OCI-LY1 (cell line): Measurements from ENCODE around the gene ZNF385D.

ENCODE experiments used
- H2AFZ ChIP-seq: fragments of 200-600 bp; sonication (generic), shearing (Covaris generic); 2 replicates; pipeline ENCODE4 v1.6.0; 2014; ENCODE audit warnings: antibody characterized with exemption, mild to moderate bottlenecking, low read length
- H3F3A ChIP-seq: fragments of 200-600 bp; sonication (generic), shearing (Covaris generic); 2 replicates; pipeline ENCODE4 v1.6.0; 2014; ENCODE audit warnings: mild to moderate bottlenecking, antibody characterized with exemption, low read length, moderate library complexity; ENCODE audit not compliant: insufficient read depth
- H3K27ac ChIP-seq: fragments of 200-600 bp; sonication (generic); 2 replicates; pipeline ENCODE4 v1.5.1; 2014; ENCODE audit warnings: low read length, mixed run types, mild to moderate bottlenecking, low read depth; ENCODE audit not compliant: poor library complexity, severe bottlenecking
- H3K27me3 ChIP-seq: fragments of 200-600 bp; sonication (generic); 2 replicates; pipeline ENCODE4 v1.6.0; 2014; ENCODE audit warnings: antibody characterized with exemption, mild to moderate bottlenecking, low read length, moderate library complexity; ENCODE audit not compliant: insufficient read depth
- H3K36me3 ChIP-seq: fragments of 200-600 bp; sonication (generic); 2 replicates; pipeline ENCODE4 v1.6.1; 2014; ENCODE audit warnings: mild to moderate bottlenecking, antibody characterized with exemption, low read length, moderate library complexity, mixed read lengths; ENCODE audit not compliant: insufficient read depth
- H3K4me1 ChIP-seq: fragments of 200-600 bp; sonication (generic); 2 replicates; pipeline ENCODE4 v1.5.1; 2014; ENCODE audit warnings: mild to moderate bottlenecking, low read length, moderate library complexity; ENCODE audit not compliant: insufficient read depth, severe bottlenecking
- H3K4me2 ChIP-seq: fragments of 200-600 bp; sonication (generic), shearing (Covaris generic); 2 replicates; pipeline ENCODE4 v1.6.1; 2014; ENCODE audit warnings: low read length
- H3K4me3 ChIP-seq: fragments of 200-600 bp; sonication (generic); 2 replicates; pipeline ENCODE4 v1.5.1; 2014; ENCODE audit warnings: low read length, low read depth, mild to moderate bottlenecking, mixed read lengths; ENCODE audit not compliant: poor library complexity, severe bottlenecking
- H3K79me2 ChIP-seq: fragments of 200-600 bp; shearing (Covaris generic); 2 replicates; pipeline ENCODE4 v1.6.1; 2016; ENCODE audit warnings: mixed run types, low read length, mixed read lengths; ENCODE audit not compliant: insufficient read depth
- H3K9ac ChIP-seq: fragments of 200-600 bp; sonication (generic), shearing (Covaris generic); 2 replicates; pipeline ENCODE4 v1.6.1; 2014; ENCODE audit warnings: mild to moderate bottlenecking, low read length, mixed read lengths
- H3K9me2 ChIP-seq: fragments of 200-600 bp; sonication (generic), shearing (Covaris generic); 2 replicates; pipeline ENCODE4 v1.6.1; 2014; ENCODE audit warnings: low read depth, mild to moderate bottlenecking, low read length, mixed read lengths
- H3K9me3 ChIP-seq: fragments of 200-600 bp; shearing (Covaris generic); 2 replicates; pipeline ENCODE4 v1.6.1; 2014; ENCODE audit warnings: low read length, mixed read lengths
- H4K20me1 ChIP-seq: fragments of 200-600 bp; sonication (generic), shearing (Covaris generic); 2 replicates; pipeline ENCODE4 v1.6.0; 2016; ENCODE audit warnings: mild to moderate bottlenecking, low read length; ENCODE audit not compliant: insufficient read depth
- CTCF ChIP-seq: fragments of 200-600 bp; sonication (generic), shearing (Covaris generic); IDR thresholded peaks from 2 replicates; pipeline ENCODE4 v1.5.1; 2017; ENCODE audit warnings: mild to moderate bottlenecking, antibody characterized with exemption, low read length, moderate library complexity, mixed read lengths
- EZH2 ChIP-seq: fragments of 200-600 bp; sonication (generic), shearing (Covaris generic); IDR thresholded peaks from 2 replicates; pipeline ENCODE4 v1.8.0; 2017; ENCODE audit warnings: borderline replicate concordance, mixed run types, mild to moderate bottlenecking, antibody characterized with exemption, low read length, moderate library complexity, mixed read lengths

ZNF385D gene

GRCh38 chr3:21599890-21600289 is 151.1 kb downstream of the ZNF385D start:
- Histone ChIP-seq H3K9me2 (no peaks in the 10 kb centered on the region), H4K20me1 (no peaks in the 10 kb centered on the region), H3K36me3 (no peaks in the 10 kb centered on the region), H3K27me3 (no peaks in the 10 kb centered on the region), H3K9ac (no peak overlapping the region), H3K4me3 (no peak overlapping the region), H3K79me2 (no peaks in the 10 kb centered on the region), H3K27ac (no peak overlapping the region), H3K4me2 (no peak overlapping the region), H3F3A (no peaks in the 10 kb centered on the region), H3K9me3 (no peaks in the 10 kb centered on the region), H2AFZ (no peak overlapping the region), H3K4me1 (no peaks in the 10 kb centered on the region)
- TF ChIP-seq CTCF: no peak
- TF ChIP-seq EZH2: no peak

DNA sequence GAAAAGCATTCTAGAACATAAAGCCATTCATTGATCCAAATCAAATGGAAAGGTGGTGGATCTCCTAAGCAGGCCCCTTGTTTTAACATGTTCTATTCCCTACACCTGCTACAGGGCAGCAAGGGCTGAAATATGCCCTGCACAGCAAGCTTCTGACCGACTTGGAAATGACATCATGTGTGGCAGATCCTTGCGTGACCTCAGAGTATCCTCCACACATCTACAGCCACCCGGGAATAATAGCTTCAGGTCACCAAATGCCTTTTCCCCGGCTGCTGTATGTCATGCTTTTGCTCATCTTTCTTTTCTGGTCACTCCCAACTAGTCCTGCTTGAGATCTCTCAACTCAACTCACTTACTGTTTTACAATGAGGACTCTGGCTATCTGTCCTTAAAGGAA is 158.2 kb downstream of the ZNF385D start:
- Histone ChIP-seq H2AFZ (no peak overlapping the region), H3K9me3 (no peaks in the 10 kb centered on the region), H4K20me1 (no peaks in the 10 kb centered on the region), H3K4me1 (no peaks in the 10 kb centered on the region), H3F3A (no peaks in the 10 kb centered on the region), H3K4me2 (no peak overlapping the region), H3K79me2 (no peaks in the 10 kb centered on the region), H3K27ac (no peak overlapping the region), H3K36me3 (no peaks in the 10 kb centered on the region), H3K27me3 (no peaks in the 10 kb centered on the region), H3K9ac (no peak overlapping the region), H3K9me2 (no peaks in the 10 kb centered on the region), H3K4me3 (no peak overlapping the region)
- TF ChIP-seq EZH2: no peak
- TF ChIP-seq CTCF: no peak

DNA sequence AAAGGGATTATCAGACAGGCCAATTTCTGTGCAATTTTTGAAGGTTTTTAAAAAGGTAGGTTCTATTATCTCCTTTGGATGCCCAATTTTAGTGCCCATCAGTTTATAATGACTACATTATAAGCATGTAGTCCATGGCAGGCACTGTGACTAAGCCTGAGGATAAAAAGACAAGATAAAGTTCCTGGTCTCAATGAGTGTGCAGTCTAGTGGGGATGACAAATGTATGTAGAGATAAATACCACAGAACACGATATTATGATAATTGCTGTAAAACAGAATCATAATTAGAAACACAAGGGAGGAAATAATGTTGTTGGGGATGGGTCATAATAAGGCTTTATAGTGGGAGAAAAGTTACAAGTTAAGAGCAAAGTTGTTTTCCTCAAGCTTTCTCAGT is 163.1 kb downstream of the ZNF385D start:
- H3K9me2 ChIP-seq: no peaks in the 10 kb centered on the region
- no peak overlapping the region for H3K9ac ChIP-seq
- no peak for TF ChIP-seq CTCF
- no peak for TF ChIP-seq EZH2
- H3K36me3 ChIP-seq: no peaks in the 10 kb centered on the region
- H3K27ac ChIP-seq: no peak overlapping the region
- no peak overlapping the region for H2AFZ ChIP-seq
- H3K79me2 ChIP-seq: no peaks in the 10 kb centered on the region
- no peaks in the 10 kb centered on the region for H3K4me1 ChIP-seq
- H3K4me3 ChIP-seq: no peak overlapping the region
- H4K20me1 ChIP-seq: no peaks in the 10 kb centered on the region
- H3K27me3 ChIP-seq: no peaks in the 10 kb centered on the region
- H3F3A ChIP-seq: no peaks in the 10 kb centered on the region
- H3K4me2 ChIP-seq: no peak overlapping the region
- no peaks in the 10 kb centered on the region for H3K9me3 ChIP-seq
